ENCODE measurements around the gene HHAT.

HHAT gene

GRCh38 chr1:210361665-210362064 lies 33.0 kb downstream of the HHAT start:
- no peak for DNase-seq

DNA sequence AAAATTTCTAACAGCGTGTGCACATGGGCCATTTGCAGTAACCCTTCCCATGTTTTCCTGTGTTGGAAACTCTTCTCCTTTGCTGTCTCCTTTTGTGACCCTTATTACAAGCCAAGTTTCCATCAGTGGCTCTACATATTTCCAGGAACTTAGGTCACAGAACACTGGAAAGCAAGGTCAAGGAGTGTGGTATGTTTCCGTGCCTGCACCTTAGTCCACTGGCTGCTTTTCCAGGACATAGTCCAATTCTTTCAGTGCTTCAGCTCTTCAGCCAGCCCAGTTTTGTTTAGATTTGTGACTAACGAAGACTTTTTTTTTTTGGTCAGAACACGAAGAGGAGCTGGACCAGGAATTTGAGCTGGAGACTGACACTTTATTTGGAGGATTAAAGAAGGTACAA lies 33.8 kb downstream of the HHAT start:
- DNase-seq, result no peak

GRCh38 chr1:210363119-210363518 lies 34.4 kb downstream of the HHAT start:
- DNase-seq, result no peak

- DNase-seq, result no peak
Measured at GRCh38 chr1:210364479-210364878, 35.8 kb downstream of the HHAT start.

DNA sequence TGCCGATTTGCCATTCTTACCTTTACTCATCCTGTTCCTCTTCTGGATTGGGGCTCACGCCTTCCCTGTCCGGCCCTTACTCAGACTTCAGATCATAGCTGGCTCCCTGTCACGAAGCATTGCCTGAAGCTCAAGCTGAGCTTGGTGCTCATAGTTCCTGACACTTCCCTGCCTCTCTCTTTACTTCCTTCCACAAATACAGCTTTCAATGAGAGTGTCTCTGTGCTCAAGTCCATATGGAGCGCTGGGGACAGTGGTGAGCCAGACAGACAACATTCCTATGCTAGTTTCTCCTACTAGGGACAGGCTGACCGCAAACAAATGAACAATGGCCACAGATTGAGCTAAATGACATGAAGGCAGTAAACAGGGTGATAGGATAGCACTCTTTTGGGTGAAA lies 38.1 kb downstream of the HHAT start:
- DNase-seq, result no peak

DNA sequence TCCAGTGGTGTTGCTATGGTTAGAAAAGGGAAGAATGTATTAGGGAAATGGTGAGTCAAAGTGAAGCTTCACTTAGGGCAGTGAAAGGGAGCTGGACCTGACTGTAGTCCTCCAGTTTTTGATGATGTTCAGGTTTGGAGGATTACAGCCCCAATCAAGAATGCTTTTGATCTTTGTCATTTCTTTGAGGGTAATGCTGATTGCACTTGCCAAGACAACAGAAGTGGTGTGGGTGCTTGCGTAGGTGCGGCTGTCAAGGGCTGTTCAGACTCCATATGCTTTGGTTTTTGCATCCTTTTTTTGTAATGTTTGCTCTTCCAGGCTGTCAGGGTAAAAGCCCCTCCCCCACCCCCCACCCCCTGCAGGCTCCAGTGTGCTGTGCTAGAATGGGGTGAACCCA lies 38.9 kb downstream of the HHAT start:
- DNase-seq, result no peak

DNA sequence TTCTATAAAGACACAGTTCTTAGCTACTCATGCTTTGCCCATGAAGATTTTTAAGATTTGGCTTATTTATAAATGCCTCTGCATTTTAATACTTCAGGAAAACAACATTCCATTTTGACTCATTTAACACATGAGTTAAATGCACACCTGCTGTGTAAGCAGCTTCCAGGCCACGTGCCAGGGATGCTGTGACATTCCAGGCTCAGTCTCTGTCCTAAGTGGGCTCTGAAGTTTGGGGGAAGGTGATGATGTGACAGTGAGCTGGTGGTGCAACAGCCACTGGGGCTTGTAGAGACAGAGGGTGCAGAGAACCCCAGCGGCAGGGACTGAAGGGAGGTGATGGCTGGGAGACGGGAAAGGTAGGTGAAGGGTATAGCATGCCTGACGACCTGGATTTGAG lies 40.7 kb downstream of the HHAT start:
- no peak for DNase-seq

DNA sequence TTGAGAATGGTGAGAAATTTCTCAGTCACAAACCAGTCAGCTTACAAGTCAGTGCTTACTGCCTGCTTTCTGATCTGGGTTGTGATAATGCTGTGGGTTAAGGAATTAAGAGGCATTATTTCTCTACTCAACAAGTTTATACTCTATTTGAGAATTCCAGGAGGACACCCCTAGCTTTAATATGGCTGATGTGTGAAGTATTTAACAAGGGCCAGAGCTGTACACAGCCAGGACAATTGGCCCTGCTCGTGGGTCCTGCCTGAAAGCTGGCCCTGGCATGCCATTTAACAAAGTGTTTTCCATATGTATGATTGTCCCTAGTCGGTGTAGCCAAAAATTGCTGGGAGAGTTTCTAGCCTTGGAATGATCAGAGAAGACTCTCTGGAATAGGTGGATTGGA lies 43.2 kb downstream of the HHAT start:
- no peak for DNase-seq

DNA sequence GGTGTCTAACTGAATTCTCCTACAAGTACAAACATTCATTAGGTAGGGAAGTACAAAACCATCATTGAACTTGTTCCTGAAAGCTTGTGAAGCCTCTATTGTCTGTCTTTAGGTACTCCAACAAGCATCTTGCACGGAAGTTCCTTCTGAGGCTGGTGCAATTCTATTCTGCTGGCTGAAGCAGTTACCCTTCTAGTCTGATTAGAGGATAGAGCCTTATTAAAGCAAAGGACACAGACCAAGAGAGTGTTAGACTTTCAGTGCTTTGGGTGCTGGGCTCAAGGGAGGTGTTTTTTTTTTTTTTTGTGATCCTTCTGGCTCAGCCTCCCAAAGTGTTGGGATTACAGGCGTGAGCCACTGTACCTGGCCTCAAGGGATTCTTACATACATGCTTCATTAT lies 43.8 kb downstream of the HHAT start:
- DNase-seq, result no peak

DNA sequence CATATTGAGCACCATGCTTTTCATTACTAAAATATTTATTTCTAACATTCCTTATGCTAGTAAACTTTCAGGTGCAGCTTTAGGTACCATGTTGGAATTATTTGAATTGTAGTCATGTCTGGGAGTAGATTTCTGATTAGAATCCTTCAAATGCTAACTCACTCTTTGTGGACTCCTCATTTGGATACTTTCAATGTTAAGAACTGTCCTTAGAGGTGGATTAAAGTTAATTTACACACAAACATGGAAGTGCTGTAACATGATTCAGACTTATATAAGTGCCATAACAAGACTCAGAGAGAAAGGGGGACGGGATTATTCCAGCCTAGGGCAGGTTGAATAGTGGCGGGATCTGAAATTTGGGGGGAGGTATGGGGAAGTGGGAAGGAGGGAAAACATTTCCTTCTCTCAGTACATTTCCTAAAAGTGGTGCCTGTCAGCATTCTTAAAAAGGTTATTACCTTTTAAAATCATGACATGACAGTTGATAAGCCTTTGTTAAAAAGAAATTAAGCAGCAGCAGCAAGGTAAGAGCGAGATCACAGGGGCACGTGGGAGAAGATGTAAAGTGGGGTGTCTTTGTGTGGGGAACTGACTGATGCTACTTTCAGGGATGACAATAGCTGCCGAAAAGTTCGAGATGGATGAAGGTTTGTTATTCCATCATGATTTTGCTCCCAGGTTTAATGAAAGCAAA lies 44.4 kb downstream of the HHAT start:
- no peak for DNase-seq

DNA sequence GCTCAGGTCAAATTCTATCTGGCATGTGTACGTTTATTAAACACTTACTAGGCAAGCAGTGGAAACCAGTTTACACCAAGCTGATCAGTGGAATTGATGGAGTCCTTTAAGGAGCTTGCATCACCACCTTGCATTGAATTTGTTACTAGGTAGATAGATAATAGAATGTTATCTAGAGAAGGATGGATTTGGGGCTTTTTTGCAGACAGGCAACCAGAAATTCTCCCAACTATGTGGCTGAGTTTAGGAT lies 44.9 kb downstream of the HHAT start:
- DNase-seq, result peak; percentile 69

DNA sequence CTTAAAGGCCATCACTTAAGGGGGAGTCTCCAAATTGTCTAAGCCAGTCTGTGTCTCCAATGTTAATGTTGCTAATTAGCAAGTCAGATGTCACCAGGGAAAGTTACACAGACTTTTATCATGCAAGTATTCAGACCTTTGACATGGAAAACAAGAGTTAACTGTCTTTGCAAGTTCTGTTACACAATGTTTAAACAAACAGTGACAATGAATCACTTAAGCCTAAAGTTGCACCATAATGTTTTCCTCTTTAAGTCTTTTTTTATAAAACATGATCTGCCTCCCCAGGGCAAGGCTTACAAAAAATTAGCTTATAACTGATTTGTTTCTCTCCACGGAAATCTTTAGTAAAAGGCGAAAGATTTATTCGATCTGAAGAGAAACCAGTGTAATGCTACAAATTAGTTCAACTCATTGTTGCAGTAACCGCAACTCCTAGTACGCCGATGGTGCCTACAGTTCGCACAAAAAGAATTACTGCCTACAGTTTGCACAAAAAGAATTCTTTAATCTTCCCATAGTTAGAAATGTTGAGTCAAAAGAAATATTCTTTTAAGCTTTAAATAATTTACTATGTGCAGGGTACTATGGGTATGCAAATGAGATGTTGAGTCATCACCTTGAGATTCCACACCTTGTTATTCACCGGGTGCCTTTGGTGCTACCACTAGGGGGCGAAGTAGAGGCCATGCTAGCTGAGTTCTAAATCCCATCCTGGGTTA lies 45.3 kb downstream of the HHAT start:
- peak; percentile 83 for DNase-seq

GRCh38 chr1:210374600-210374953 lies 45.9 kb downstream of the HHAT start:
- DNase-seq, result no peak

DNA sequence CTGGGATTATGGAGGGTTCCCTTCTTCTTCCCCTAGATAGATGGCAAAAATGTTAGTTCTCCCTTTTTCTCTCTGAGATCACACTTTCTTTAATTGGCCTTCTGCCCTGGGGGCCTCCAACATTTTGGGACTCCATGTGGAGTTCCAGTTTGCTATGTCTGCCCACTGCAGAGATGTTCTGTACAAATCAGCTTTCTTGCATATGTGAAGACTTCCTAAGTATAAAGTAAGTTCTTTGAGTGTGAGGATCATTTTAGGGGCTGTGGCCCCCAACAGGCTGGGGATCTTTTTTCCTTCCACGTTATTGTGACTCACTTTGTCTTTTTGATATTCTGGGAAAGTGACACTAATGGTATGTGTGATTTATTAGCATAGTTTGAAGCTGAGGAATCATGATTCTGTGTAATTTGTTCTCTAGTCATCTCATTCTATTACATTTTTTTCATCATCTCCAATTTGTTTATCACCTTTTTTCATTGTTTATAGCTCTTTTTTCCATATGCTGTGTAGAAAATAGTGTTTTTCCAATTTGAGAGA lies 48.2 kb downstream of the HHAT start:
- DNase-seq, result no peak

GRCh38 chr1:210377731-210378333 lies 49.1 kb downstream of the HHAT start:
- no peak for DNase-seq

DNA sequence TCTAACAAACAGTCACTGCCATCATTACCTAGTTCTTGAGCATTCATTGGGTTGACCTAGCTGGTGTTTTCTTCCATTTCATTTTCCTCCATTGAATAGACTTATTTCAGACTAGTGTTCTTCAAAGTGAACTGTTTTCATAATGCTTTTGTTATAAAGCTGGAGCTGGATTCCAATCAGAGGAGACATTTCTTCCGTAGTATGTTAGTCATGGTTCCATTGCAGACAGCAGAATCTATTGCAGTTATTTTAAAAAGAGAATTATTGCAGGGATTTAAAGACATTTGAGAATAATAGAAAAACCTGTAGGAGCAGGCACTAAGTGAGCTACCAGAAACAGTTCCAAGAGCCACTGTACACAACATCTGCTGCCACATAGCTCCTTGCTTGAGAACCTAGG lies 50.0 kb downstream of the HHAT start:
- DNase-seq, result no peak

DNA sequence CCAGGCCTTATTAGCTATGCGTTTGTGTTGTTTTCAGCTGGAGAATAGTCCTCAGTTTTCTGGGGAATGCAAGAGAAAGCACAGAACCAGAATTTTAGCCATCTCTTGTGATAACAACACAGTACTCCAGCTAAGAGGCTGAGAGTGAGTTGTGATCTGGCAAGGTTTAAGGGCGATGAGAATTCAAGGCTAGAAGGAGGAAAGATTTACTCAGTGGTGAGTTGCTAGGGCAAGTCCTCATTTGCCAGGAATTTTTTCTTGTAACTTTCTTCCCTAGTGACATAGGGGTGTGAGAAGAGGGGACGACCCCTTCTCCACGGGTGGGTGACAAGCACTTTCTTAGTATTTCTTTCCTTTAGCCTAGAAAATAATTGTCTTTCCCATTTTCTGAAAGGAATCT lies 53.2 kb downstream of the HHAT start:
- DNase-seq, result no peak

DNA sequence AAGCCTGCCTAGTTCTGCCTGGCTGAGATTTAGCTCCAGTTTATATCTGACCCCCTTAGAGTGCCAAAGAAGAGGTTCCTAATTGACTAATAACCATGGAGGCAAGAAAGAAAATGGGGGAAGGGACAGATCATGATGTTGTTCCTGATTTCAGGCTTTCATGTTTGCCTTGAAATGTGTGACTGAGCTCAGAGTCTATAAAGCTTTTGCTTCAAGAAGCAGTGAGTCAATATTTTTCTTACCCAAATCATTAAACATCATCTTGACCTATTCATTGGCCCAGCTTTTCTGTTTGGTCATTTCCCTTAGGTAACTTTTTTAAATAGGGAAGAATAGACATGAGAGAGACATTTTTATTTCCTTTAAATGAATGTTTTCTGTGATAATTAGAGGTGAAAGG lies 55.9 kb downstream of the HHAT start:
- DNase-seq, result no peak

DNA sequence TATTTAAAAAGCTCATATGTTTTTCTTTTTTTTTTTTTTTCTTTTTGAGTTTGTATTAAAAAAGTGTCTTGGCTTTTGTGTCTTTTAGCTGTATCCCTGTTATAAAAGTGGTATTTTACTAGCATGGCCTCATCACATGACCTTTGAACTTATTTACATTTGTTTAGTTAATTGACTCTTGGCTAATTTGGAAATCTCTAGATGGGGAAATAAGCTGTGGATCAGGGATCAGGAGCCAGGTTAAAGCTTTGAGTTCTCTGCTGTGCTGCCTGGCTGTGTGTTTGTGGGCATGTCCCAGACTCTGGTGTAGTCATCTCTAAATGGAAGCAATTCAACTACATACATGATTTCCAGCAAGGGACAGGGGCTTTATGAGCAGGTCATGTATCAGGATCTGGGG lies 56.5 kb downstream of the HHAT start:
- DNase-seq, result no peak

DNA sequence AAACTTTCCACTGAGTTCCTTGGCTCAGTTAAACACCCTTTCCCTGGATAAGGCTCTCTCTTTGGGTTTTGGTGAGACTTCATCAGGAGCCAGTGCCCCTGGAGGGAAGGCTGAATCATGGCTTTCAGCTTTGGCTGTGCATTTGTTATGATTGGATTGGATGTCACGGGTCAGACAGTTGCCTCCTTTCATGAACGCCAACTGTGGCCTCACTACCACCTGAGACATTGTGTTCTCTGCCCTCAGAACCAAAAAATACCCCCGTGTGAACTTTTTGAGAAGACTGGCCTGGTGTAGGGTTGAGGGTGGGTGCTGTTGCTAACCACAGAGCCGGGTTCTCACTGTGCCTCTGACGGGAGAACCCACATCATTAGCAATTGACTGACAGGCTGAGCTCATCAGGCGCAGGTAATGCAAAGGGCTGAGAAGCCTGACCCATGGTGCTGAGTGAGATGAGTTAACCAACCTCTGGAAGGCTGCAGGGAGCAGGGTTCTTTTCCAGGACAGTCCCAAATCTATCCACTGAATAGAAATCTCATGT lies 65.6 kb downstream of the HHAT start:
- DNase-seq, result peak; percentile 13

DNA sequence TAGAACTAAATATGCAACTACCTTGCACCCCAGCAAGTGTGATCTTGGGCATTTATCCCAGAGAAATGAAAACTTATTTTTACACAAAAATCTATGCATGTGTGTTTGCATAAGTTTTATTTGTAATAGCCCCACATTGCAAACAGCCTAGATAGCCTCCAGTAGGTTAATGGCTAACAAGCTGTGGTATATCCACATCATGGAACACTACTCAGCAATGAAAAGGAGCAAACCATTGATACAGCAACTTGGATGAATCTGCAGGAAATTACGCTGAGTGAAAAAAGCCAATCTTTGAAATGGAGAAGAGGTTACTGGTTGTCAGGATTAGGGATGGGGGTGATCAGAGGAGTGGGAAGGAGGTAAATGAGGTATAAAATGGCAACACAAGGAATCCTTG lies 67.8 kb downstream of the HHAT start:
- no peak for DNase-seq

DNA sequence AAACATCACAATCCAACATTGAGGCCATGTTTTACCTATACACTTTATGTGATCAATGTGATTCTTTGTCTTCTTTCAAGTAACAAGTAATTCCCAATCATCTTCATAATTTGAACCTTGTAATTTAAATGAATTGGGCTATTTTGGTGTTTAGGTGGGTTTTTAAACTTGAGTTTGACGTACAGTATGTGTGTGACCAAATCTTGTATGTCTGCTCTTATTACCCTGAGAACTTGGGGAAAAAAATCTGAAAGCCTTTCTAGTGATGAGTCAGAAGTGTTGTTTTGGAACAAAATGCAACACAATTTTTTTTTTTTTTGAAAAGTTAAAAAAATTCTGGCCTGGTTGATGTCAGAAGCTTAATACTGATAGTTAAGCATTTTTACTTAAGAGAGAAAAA lies 68.5 kb downstream of the HHAT start:
- no peak for DNase-seq

GRCh38 chr1:210397681-210398080 lies 69.0 kb downstream of the HHAT start:
- no peak for DNase-seq

GRCh38 chr1:210398466-210398865 lies 69.8 kb downstream of the HHAT start:
- no peak for DNase-seq

All from T1000 (cell line).